Fibroblast of lung (primary cell): ENCODE measurements around the gene KRT72.

Experiments
- EZH2 ChIP-seq: IDR thresholded peaks from 2 replicates; pipeline ENCODE4 v1.5.1; 2012; ENCODE audit warnings: low read length, control low read depth, mild to moderate bottlenecking; ENCODE audit errors: missing control alignments
- TF ChIP-seq, protein P1 (sequence below), 2 donors: IDR thresholded peaks in 1 of 2; conservative IDR thresholded peaks in 1 of 2; 1 replicate in 1 of 2; 2 replicates in 1 of 2; pipeline ENCODE4 v1.5.1; 2011 to 2012; ENCODE audit warnings: low read length in 2 of 2, control low read depth in 1 of 2, inconsistent platforms in 1 of 2, low read depth in 1 of 2, mild to moderate bottlenecking in 1 of 2

DNA sequence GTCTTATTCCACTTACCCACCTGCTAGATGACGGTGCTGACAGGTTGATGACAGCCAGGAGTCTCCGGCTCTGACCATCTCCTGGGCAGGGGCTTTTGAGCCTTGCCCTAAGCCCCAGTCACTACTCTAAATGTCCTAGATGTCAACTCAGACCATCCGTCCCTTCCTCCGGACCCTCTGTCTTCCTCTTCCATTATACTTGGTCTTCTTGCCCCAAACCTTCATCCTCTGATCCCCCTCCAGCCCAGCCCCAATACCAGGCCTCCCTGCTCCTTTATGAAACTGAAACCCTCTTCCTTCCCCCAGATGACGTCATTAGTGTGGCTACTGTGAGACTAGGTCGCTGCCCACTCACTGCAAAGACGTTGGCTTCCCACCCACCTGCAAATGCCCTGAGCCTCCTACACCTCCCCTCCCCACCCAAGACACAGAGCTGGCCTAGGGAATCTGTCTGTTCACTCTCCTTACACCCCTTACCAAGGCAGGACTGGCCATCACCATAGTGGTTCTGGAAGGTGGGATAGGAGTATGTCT, 58.4 kb downstream of the KRT72 start:
- TF ChIP-seq EZH2: no peak
- TF ChIP-seq, protein P1, sequence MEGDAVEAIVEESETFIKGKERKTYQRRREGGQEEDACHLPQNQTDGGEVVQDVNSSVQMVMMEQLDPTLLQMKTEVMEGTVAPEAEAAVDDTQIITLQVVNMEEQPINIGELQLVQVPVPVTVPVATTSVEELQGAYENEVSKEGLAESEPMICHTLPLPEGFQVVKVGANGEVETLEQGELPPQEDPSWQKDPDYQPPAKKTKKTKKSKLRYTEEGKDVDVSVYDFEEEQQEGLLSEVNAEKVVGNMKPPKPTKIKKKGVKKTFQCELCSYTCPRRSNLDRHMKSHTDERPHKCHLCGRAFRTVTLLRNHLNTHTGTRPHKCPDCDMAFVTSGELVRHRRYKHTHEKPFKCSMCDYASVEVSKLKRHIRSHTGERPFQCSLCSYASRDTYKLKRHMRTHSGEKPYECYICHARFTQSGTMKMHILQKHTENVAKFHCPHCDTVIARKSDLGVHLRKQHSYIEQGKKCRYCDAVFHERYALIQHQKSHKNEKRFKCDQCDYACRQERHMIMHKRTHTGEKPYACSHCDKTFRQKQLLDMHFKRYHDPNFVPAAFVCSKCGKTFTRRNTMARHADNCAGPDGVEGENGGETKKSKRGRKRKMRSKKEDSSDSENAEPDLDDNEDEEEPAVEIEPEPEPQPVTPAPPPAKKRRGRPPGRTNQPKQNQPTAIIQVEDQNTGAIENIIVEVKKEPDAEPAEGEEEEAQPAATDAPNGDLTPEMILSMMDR (conservative IDR thresholded peaks at IDR 0.05 in 1 of 2, IDR thresholded peaks at IDR 0.05 in 1 of 2; ENCODE audit: low read depth in 1 of 2, low read length in 2 of 2): no peak
